Measurements from ENCODE around the gene CAPZB.

The CAPZB gene

GRCh38 chr1:19469004-19469403, 16.3 kb downstream of the CAPZB start:
- in situ Hi-C loops (cut with HindIII; ENCODE audit: low sequenced_read_pairs) = no loop called here
- no peak for TF ChIP-seq CTCF (IDR thresholded peaks at IDR 0.05; ENCODE audit: low read depth, low read length)
- no peak overlapping the region for H3K4me3 ChIP-seq (ENCODE audit: low read depth, low read length)
- no peak for DNase-seq (ENCODE audit: low read depth, low spot score)

- H3K4me3 ChIP-seq (ENCODE audit: low read depth, low read length) = no peak overlapping the region
- no peak for TF ChIP-seq CTCF (IDR thresholded peaks at IDR 0.05; ENCODE audit: low read depth, low read length)
- in situ Hi-C loops (cut with HindIII; ENCODE audit: low sequenced_read_pairs) = no loop called here
- no peak for DNase-seq (ENCODE audit: low read depth, low spot score)
Observed at GRCh38 chr1:19468397-19468956, 16.9 kb downstream of the CAPZB start.

- no peak for DNase-seq (ENCODE audit: low read depth, low spot score)
- TF ChIP-seq CTCF (IDR thresholded peaks at IDR 0.05; ENCODE audit: low read depth, low read length) = no peak
- in situ Hi-C loops (cut with HindIII; ENCODE audit: low sequenced_read_pairs) = no loop called here
- no peak overlapping the region for H3K4me3 ChIP-seq (ENCODE audit: low read depth, low read length)
Observed at GRCh38 chr1:19467199-19468187, 17.8 kb downstream of the CAPZB start.

GRCh38 chr1:19466112-19466561, 19.2 kb downstream of the CAPZB start:
- DNase-seq (ENCODE audit: low read depth, low spot score) = no peak
- H3K4me3 ChIP-seq (ENCODE audit: low read depth, low read length) = no peak overlapping the region
- in situ Hi-C loops (cut with HindIII; ENCODE audit: low sequenced_read_pairs) = no loop called here
- TF ChIP-seq CTCF (IDR thresholded peaks at IDR 0.05; ENCODE audit: low read depth, low read length) = no peak

- in situ Hi-C loops (cut with HindIII; ENCODE audit: low sequenced_read_pairs) = no loop called here
- DNase-seq (ENCODE audit: low read depth, low spot score) = no peak
- TF ChIP-seq CTCF (IDR thresholded peaks at IDR 0.05; ENCODE audit: low read depth, low read length) = no peak
- no peak overlapping the region for H3K4me3 ChIP-seq (ENCODE audit: low read depth, low read length)
Observed at GRCh38 chr1:19465650-19466049, 19.7 kb downstream of the CAPZB start.

- H3K4me3 ChIP-seq (ENCODE audit: low read depth, low read length) = no peak overlapping the region
- no peak for TF ChIP-seq CTCF (IDR thresholded peaks at IDR 0.05; ENCODE audit: low read depth, low read length)
- DNase-seq (ENCODE audit: low read depth, low spot score) = no peak
- in situ Hi-C loops (cut with HindIII; ENCODE audit: low sequenced_read_pairs) = no loop called here
Observed at GRCh38 chr1:19465123-19465522, 20.2 kb downstream of the CAPZB start.

Measured in astrocyte of the spinal cord (primary cell).